Activated T-helper 2 cell treated with anti-CD3 and anti-CD28 coated beads, Interferon-gamma antibody, Interleukin-2, Interleukin-4, amounts not matched to agents 10 μg/mL and 5 μg/mL and 100 μg/mL, durations not matched to agents 14 hours and 24 hours and 36 hours (primary cell): ENCODE results near the gene IVD. TPM values are rescaled to one million over a fixed set of nuclear protein-coding genes. Genes with fewer than 3 reads are reported as not detected.

Experiments
- DNase-seq: peaks from one replicate; pipeline ENCODE4 v3.0.0; 2021; ENCODE audit warnings: low spot score
- H3K27ac Mint-ChIP-seq: one replicate; pipeline ENCODE4 v1.8.0; 2021; ENCODE audit warnings: mixed read lengths
- H3K27me3 Mint-ChIP-seq: one replicate; pipeline ENCODE4 v1.8.0; 2021; ENCODE audit warnings: low read depth, mixed read lengths
- H3K36me3 Mint-ChIP-seq: one replicate; pipeline ENCODE4 v1.8.0; 2021; ENCODE audit warnings: low read depth, mixed read lengths
- H3K4me1 Mint-ChIP-seq: one replicate; pipeline ENCODE4 v1.8.0; 2021; ENCODE audit warnings: low read depth, mixed read lengths
- H3K4me3 Mint-ChIP-seq: one replicate; pipeline ENCODE4 v1.8.0; 2021; ENCODE audit warnings: low read depth, mild to moderate bottlenecking, moderate library complexity, mixed read lengths
- H3K9me3 Mint-ChIP-seq: one replicate; pipeline ENCODE4 v1.8.0; 2021; ENCODE audit warnings: mixed read lengths
- intact Hi-C: fragments of 100-400 bp; cut with micrococcal nuclease; formaldehyde crosslinking; loops from one replicate; pipeline ENCODE4 v1.15.1; 2023
- total RNA-seq: library from RNA; stranded (reverse); gene quantifications from 2 replicates; pipeline ENCODE4 v1.2.3, GENCODE V29; 2022

The IVD gene
- total RNA-seq, 1 donor from 2014 or later, result 79.4 TPM

DNA sequence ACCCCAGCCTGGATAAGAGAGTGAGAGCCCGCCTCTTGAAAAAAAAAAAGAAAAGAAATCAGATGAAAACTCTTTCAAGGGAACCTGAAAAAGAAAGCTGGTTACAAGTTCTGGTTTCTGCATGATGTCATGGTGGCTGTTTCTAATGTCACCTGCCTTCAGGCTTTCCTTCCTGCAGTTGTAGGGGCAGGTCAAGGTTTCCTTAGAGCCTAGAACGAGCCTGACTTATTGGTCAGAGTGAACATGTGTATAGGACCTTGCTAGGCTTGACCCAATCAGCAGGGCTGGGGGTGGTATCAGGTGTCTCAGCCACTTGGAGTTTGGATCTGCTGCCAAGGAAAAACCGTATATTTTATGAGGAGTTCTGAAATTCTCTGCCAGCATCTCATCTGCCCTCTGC, 3.8 kb downstream of the IVD start:
- no peaks in the 10 kb centered on the region for H3K9me3 Mint-ChIP-seq
- intact Hi-C loops, result loop anchor here (5.0 kb wide), 1 partner anchor 42 kb away; no protein-coding TSS in a partner anchor
- H3K4me1 Mint-ChIP-seq, result peaks cover 42% of the 10 kb centered on the region
- no peak overlapping the region for H3K4me3 Mint-ChIP-seq
- peak overlapping the region; percentile 10 for H3K27ac Mint-ChIP-seq
- H3K36me3 Mint-ChIP-seq, result peaks cover 67% of the 10 kb centered on the region
- no peaks in the 10 kb centered on the region for H3K27me3 Mint-ChIP-seq
- DNase-seq, result no peak

DNA sequence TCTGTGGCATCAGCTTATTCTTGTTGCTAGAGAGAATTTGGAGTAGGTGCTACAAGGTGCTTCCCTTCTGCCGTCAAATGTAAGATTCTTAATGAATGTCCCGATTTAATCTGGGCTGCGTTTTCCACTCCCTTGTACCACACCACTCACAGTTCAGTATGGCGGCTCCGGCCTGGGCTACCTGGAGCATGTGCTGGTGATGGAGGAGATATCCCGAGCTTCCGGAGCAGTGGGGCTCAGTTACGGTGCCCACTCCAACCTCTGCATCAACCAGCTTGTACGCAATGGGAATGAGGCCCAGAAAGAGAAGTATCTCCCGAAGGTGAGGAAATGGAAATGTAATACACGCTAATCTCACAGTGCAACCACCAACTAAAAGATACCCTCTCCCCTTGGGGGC, 4.9 kb downstream of the IVD start:
- Mint-ChIP-seq H3K9me3 (no peaks in the 10 kb centered on the region), H3K4me3 (no peak overlapping the region), H3K4me1 (peaks cover 32% of the 10 kb centered on the region), H3K36me3 (peaks cover 73% of the 10 kb centered on the region), H3K27me3 (no peaks in the 10 kb centered on the region), H3K27ac (peak overlapping the region; percentile 14)
- intact Hi-C loops, result no loop called here
- no peak for DNase-seq

DNA sequence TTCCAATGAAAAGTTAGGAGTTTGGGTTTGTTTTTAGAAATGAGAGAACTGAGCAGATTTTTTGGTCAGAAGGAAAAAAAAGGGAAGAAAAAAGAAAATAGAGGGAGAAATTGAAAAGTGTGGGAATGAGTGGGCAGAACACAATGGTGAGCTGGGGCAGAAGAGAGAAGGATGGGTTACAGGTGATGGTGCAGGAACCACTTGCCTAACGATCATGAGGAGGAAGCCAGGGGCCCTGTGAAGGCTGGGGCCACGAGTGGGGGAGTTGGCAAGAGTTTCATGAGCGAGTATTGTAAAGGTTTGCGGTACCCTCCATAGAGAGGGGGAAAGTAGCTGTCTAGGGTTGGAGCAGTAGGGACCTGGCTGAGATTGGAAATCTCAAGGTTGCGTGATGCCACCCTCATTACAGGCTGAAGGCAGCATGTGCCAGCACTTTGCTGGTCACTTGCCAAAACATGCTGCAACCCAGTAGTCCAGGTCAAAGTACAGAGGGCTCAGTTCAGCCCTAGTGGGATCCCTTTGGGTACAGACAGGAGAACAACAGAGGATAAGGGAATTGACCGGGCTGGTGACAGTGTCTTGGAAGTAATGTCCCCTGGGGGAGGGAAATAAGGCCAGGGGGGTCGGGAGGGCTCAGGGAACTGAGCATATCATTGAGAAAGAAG, 6.6 kb downstream of the IVD start:
- intact Hi-C loops, result no loop called here
- H3K27ac Mint-ChIP-seq, result peak overlapping the region; percentile 1
- H3K4me1 Mint-ChIP-seq, result peaks cover 25% of the 10 kb centered on the region
- no peak overlapping the region for H3K4me3 Mint-ChIP-seq
- H3K36me3 Mint-ChIP-seq, result peaks cover 69% of the 10 kb centered on the region
- DNase-seq, result no peak
- no peaks in the 10 kb centered on the region for H3K9me3 Mint-ChIP-seq
- no peaks in the 10 kb centered on the region for H3K27me3 Mint-ChIP-seq

DNA sequence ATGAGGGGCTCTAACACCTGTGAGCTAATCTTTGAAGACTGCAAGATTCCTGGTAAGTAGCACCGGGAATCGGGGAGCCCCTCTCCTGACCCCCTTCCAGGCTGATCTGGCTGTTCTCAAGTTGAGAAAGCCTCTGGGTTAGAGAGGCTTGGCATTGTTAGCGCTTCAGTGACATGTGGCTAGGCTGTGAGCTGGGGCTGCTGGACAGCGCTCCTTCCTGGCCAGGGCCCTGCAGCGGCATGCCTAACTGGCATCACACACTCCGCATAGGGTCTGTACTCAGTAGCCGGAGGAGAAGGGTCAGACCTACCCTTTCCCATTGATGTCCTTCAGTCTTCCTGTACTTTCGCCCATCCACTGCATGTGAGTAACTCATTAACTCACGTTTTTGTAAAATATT, 7.4 kb downstream of the IVD start:
- no peak for DNase-seq
- Mint-ChIP-seq H3K27me3 (no peaks in the 10 kb centered on the region), H3K27ac (no peak overlapping the region), H3K4me3 (no peak overlapping the region), H3K4me1 (peaks cover 17% of the 10 kb centered on the region), H3K9me3 (no peaks in the 10 kb centered on the region), H3K36me3 (peaks cover 64% of the 10 kb centered on the region)
- intact Hi-C loops, result no loop called here

DNA sequence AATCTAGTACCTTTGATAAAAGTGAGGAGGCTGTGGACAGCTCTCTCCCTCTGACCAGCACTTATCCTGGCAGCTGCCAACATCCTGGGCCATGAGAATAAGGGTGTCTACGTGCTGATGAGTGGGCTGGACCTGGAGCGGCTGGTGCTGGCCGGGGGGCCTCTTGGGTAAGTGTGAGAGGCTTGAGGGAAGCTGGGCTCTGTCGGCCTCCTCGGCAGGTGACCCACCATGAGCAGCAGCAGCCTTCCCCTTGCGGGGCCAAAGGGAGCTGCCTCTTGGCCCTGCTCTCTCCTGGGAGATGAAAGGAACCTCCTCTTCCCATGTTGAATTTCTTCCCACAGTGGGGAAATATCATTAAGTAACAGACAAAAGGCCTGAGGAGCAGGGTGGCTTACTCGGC, 9.2 kb downstream of the IVD start:
- H3K27me3 Mint-ChIP-seq, result no peaks in the 10 kb centered on the region
- H3K9me3 Mint-ChIP-seq, result no peaks in the 10 kb centered on the region
- no peak for DNase-seq
- intact Hi-C loops, result no loop called here
- H3K4me3 Mint-ChIP-seq, result no peak overlapping the region
- peaks cover 5% of the 10 kb centered on the region for H3K4me1 Mint-ChIP-seq
- H3K36me3 Mint-ChIP-seq, result peaks cover 52% of the 10 kb centered on the region
- no peak overlapping the region for H3K27ac Mint-ChIP-seq

DNA sequence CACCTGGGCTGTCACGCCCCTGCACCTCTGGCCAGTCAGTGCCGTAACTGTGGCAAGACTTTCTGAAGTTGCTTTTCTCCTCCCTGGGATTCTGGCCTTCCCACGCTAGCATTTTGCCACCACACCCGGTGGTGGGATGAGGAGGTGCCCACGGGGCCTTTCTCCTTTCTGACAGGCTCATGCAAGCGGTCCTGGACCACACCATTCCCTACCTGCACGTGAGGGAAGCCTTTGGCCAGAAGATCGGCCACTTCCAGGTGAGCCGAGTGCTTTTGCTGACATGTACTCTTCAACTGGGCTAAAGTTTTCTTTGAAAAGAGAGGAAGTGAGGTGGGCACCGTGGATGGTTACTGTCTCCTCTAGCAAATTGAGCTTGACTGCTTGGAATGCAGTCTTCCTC, 9.6 kb downstream of the IVD start:
- intact Hi-C loops, result no loop called here
- Mint-ChIP-seq H3K27me3 (no peaks in the 10 kb centered on the region), H3K36me3 (peaks cover 48% of the 10 kb centered on the region), H3K4me3 (no peak overlapping the region), H3K9me3 (no peaks in the 10 kb centered on the region), H3K4me1 (peaks cover 2% of the 10 kb centered on the region), H3K27ac (no peak overlapping the region)
- DNase-seq, result no peak

DNA sequence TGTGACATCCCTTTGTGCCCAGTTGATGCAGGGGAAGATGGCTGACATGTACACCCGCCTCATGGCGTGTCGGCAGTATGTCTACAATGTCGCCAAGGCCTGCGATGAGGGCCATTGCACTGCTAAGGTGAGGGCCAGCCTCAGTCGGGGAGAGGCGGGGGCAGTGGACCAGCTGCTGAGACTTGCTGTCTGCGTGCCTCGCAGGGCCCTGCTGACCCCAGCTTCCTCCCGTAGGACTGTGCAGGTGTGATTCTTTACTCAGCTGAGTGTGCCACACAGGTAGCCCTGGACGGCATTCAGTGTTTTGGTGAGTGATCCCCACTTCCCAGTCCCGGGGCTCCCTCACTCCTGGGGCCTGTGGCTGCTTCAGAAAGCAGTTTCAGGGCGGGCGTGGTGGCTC, 10.5 kb downstream of the IVD start:
- H3K4me3 Mint-ChIP-seq, result no peak overlapping the region
- no peaks in the 10 kb centered on the region for H3K9me3 Mint-ChIP-seq
- H3K27ac Mint-ChIP-seq, result no peak overlapping the region
- intact Hi-C loops, result no loop called here
- no peaks in the 10 kb centered on the region for H3K4me1 Mint-ChIP-seq
- no peaks in the 10 kb centered on the region for H3K27me3 Mint-ChIP-seq
- DNase-seq, result no peak
- H3K36me3 Mint-ChIP-seq, result peaks cover 40% of the 10 kb centered on the region

DNA sequence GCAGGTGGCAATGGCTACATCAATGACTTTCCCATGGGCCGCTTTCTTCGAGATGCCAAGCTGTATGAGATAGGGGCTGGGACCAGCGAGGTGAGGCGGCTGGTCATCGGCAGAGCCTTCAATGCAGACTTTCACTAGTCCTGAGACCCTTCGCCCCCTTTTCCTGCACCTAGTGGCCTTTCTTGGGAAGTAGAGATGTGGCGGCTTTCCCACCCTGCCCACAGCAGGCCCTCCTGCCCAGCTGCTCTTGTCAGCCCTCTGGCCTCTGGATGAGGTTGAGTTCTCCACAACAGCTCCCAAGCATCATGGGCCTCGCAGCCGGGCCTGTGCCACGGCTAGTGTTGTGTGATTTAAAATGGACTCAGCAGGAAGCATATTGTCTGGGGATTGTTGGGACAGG, 12.5 kb downstream of the IVD start:
- no peak for DNase-seq
- no peaks in the 10 kb centered on the region for H3K4me1 Mint-ChIP-seq
- H3K36me3 Mint-ChIP-seq, result peaks cover 22% of the 10 kb centered on the region
- H3K4me3 Mint-ChIP-seq, result no peak overlapping the region
- no peaks in the 10 kb centered on the region for H3K27me3 Mint-ChIP-seq
- no peaks in the 10 kb centered on the region for H3K9me3 Mint-ChIP-seq
- no peak overlapping the region for H3K27ac Mint-ChIP-seq
- intact Hi-C loops, result no loop called here

DNA sequence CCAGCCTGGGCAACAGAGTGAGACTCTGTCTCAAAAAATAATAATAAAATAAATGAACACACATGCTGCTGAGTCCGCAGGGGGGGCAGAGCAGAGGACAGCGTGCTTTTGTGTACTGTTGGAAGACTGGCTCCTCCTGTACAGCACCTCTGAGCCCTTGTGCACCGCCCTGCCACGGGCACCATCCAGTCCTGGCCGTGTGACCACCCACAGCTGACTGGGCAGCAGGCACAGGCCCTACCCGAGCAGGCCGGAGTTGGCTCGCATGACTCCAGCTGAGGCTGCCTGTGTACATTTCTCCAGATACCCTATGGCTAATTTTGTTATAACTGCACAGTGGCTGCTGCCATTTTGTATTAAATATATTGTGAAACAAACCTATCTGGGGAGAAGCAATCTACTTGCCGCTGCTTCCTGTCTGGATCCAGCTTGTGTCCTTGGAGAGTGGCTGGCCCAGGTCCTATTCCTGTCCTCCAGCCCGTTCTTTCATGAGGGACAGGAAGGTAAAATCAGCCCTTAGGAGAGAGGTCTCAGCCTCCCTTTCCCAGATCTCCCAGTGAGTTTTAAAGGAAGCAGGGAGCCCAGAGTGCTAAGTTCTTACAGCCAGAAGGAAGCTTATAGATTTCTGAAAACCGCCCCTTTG, 14.6 kb downstream of the IVD start:
- Mint-ChIP-seq H3K4me1 (no peaks in the 10 kb centered on the region), H3K36me3 (peaks cover 11% of the 10 kb centered on the region), H3K27me3 (no peaks in the 10 kb centered on the region), H3K9me3 (no peaks in the 10 kb centered on the region), H3K27ac (no peak overlapping the region), H3K4me3 (no peak overlapping the region)
- no peak for DNase-seq
- intact Hi-C loops, result loop anchor here (5.0 kb wide), 1 partner anchor 38 kb away; the partner anchor contains the start of gene KNSTRN

DNA sequence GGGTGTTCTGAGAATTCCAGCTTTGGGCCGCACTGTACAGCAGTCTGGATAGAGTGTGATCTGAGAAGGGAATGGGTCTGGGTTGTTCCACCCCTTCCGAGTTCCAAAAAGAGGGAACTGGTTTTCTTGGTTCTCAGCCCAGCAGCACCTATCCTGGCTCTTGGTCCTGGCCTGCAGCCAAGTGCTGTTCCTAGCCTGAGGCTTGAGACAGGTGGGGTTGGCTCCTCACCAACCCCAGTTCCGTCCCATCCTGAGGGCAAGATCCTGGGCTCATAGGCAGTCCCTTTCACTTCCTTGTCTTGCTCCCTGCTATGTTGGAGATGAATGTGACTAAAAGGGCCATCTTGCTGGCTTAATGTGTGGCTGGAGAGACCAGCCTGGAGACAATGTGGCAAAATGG, 15.2 kb downstream of the IVD start:
- H3K4me3 Mint-ChIP-seq, result no peak overlapping the region
- DNase-seq, result no peak
- no peaks in the 10 kb centered on the region for H3K4me1 Mint-ChIP-seq
- H3K27ac Mint-ChIP-seq, result no peak overlapping the region
- no peaks in the 10 kb centered on the region for H3K27me3 Mint-ChIP-seq
- intact Hi-C loops, result loop anchor here (5.0 kb wide), 1 partner anchor 38 kb away; the partner anchor contains the start of gene KNSTRN
- peaks cover 5% of the 10 kb centered on the region for H3K36me3 Mint-ChIP-seq
- no peaks in the 10 kb centered on the region for H3K9me3 Mint-ChIP-seq

DNA sequence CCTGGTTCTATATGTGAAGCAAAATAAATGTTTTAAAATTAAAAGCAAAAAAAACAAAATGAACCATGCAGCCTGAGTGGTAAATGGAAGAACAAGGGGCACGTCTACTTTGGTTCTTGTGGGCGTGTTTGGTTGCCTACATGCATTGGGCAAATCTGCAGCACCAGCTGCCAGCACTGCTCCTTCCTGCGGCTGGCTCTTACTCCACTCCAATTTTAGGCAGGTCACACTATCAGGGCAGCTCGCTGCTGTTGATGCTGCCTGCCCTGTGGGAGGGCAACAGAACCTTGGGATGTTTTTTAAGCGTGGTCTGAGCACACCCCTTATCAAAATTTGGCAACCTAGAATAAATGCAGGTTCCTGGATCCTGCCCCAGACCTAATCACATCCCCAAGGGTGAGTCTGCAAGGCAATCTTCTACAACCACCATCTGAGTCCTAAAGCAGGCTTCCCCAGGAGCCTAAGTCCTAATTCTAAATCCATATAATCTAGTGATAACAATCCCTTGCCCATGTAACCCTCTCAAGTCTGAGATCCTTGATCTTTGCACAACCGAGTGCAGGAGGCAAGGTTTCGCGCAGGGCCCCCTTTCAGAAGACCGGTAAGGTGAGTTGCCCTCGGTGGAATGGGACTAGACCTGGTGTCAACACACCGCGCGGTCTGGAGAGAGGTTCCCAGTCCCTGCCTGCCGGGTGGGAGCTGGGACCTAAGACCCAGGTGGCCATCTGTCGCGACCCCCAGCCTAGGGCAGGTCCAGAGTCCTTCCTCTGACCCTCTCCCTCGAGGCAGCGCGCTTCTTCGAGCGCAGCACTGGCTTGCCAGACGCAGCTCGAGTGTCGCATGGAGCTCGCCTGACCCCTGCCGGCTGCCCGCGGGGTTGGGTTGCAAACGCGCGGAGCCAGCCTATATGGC, 15.9 kb downstream of the IVD start:
- H3K27me3 Mint-ChIP-seq, result no peaks in the 10 kb centered on the region
- intact Hi-C loops, result loop anchor here (1.0 to 5.0 kb wide), 4 partner anchors 39 to 100 kb away; partner anchors contain the start of gene KNSTRN
- DNase-seq, result peak; percentile 72
- H3K4me1 Mint-ChIP-seq, result no peaks in the 10 kb centered on the region
- no peaks in the 10 kb centered on the region for H3K9me3 Mint-ChIP-seq
- no peak overlapping the region for H3K27ac Mint-ChIP-seq
- no peak overlapping the region for H3K4me3 Mint-ChIP-seq
- peaks cover 3% of the 10 kb centered on the region for H3K36me3 Mint-ChIP-seq

DNA sequence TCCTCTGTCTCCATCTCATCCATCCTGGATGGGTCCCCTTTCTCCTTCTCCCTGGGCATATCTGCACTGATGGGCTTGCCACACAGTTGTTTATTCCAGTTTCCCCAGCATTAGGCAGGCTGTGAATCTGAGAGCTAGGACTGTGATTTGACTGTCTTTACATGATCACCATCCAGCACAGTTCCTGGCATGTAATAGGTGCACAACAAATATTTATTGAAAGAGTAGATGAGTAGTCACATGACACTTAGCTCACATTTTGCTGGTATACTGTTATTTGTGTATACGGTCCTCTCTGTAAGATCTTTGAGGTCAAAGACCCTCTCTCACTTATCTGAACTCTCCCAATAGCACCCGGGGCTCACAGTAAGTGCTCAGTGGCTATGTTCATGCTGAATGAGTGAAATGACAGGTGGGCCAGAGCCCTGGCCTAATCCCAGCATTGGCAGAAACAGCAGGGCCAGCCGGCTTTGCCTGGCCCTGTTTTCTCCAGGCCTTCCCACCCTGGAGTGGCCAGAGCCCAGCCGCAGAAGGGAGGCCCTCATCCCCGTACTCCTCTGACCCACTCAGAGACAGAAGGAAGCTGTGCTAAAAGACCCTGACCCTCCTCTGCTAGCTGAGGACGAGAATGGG, 19.0 kb downstream of the IVD start:
- Mint-ChIP-seq H3K27ac (no peak overlapping the region), H3K4me3 (no peak overlapping the region)

More for the DNA sequence above, 19.0 kb downstream of the IVD start:
- Mint-ChIP-seq H3K27me3 (no peaks in the 10 kb centered on the region), H3K4me1 (no peaks in the 10 kb centered on the region), H3K36me3 (no peaks in the 10 kb centered on the region), H3K9me3 (no peaks in the 10 kb centered on the region)
- DNase-seq, result no peak
- intact Hi-C loops, result loop anchor here (5.0 kb wide), 1 partner anchor 42 kb away; the partner anchor contains the start of gene KNSTRN
